ENCODE data around the gene LAMB4. TPM values are rescaled to one million over a fixed set of nuclear protein-coding genes. Genes with fewer than 3 reads are reported as not detected.

LAMB4 gene
- total RNA-seq, 1 donor from 2014 or later: not detected

DNA sequence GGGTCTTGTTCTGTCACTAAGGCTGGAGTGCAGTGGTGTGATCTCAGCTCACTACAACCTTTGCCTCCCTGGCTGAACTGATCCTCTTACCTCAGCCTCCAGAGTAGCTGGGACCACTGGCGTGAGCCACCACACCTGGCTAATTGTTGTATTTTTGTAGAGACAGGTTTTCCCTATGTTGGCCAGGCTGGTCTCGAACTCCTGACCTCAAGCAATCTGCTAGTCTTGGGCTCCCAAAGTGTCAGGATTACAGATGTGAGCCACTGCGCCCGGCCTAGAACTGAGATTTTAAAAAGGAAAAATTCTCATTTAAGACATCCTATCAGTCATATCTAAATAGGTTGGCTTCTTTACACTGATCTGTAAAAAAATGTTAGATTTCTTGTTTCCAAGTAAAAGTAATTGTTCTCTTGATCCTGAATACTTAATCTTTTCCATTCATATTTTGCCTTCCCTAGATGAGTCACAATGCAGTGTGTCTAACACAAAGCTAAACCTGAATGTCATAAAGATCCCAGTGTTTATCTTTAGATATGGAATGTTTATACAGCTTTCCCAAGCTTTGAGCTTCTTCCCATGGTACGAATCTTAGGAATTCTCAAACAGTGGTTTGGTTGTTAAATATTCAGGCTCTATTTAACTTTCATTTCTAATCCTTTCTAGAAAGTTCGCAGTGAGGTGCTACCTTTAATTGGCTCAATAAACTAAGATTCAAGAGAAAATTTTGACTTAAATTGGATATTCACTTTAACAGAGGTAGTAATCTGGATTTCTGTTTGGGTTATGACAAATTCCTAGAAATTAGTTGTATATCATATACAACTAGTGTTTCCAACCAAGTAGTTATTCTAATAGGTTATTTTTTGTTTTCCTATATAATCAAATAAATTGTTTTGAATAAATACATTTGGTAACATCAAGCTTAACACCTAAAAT is 115.1 kb downstream of the LAMB4 start:
- no peaks in the 10 kb centered on the region for H3K4me1 Mint-ChIP-seq
- intact Hi-C loops (cut with micrococcal nuclease): no loop called here
- no peak for TF ChIP-seq CTCF (IDR thresholded peaks at IDR 0.05)
- DNase-seq: no peak
- ChIA-PET CTCF (no interaction called here), POLR2A (no interaction called here)
- peaks cover 16% of the 10 kb centered on the region for H3K27me3 Mint-ChIP-seq
- H3K9me3 Mint-ChIP-seq: no peaks in the 10 kb centered on the region
- H3K27ac Mint-ChIP-seq: no peak overlapping the region
- H3K4me3 Mint-ChIP-seq: no peak overlapping the region
- no peak for ATAC-seq (ENCODE audit: low read depth)
- H3K36me3 Mint-ChIP-seq (ENCODE audit: low read depth): no peaks in the 10 kb centered on the region

GRCh38 chr7:108014215-108014614 is 115.9 kb downstream of the LAMB4 start:
- POLR2A ChIA-PET: no interaction called here
- ATAC-seq (ENCODE audit: low read depth) (no peak), DNase-seq (no peak)
- CTCF ChIA-PET: no interaction called here
- H3K27ac Mint-ChIP-seq: no peak overlapping the region
- no peak overlapping the region for H3K4me3 Mint-ChIP-seq
- H3K27me3 Mint-ChIP-seq: peaks cover 11% of the 10 kb centered on the region
- no peak for TF ChIP-seq CTCF (IDR thresholded peaks at IDR 0.05)
- intact Hi-C loops (cut with micrococcal nuclease): no loop called here
- H3K4me1 Mint-ChIP-seq: no peaks in the 10 kb centered on the region
- H3K9me3 Mint-ChIP-seq: no peaks in the 10 kb centered on the region
- H3K36me3 Mint-ChIP-seq (ENCODE audit: low read depth): no peaks in the 10 kb centered on the region

DNA sequence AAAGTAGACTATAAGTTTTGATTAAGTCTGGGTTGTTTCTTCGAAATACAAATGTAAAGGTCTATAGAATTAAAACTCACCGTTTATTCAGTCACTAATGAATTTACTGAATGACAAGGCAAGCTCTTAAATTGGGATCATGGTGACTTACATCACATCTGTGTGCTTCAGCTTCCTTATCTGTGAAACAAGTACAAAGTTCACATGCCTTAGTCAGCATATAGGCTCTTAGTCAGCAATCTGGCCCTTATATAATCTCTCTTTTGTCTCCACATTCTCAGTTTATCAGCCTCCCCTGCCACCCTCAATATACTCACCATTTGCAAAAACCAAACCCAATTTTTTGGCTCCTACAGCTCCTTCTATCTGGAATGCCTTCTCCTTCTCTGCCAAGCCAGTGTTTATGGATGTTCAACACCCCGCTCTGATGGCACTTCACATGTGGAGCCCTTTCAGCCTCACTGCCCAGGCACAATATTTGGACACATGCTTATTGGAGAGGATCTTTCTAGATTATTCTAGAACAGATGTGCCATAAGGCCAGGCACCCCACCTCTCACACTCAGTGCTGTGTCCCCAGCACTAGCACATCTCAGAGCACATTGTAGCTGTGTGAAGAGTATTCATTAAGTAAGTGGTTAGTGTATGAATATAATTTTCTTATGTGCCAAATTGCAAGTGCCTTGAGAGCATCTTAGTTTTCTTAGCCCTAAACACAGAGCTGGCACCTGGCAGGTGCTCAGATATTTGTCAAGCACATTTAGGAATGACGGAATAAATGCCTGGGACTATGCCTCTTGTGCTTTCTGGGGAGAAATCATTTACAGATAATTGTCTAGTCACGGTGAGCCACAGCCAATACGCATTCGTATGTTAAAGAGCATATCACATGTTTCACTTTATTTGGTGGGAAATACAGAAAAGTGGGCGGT is 117.4 kb downstream of the LAMB4 start:
- DNase-seq (no peak), ATAC-seq (ENCODE audit: low read depth) (no peak)
- Mint-ChIP-seq H3K27ac (no peak overlapping the region), H3K36me3 (ENCODE audit: low read depth) (no peaks in the 10 kb centered on the region), H3K4me3 (no peak overlapping the region), H3K4me1 (no peaks in the 10 kb centered on the region), H3K27me3 (peaks cover 12% of the 10 kb centered on the region), H3K9me3 (no peaks in the 10 kb centered on the region)
- ChIA-PET CTCF (no interaction called here), POLR2A (no interaction called here)
- TF ChIP-seq CTCF (IDR thresholded peaks at IDR 0.05): no peak
- intact Hi-C loops (cut with micrococcal nuclease): no loop called here

- DNase-seq (no peak), ATAC-seq (ENCODE audit: low read depth) (no peak)
- no peak for TF ChIP-seq CTCF (IDR thresholded peaks at IDR 0.05)
- POLR2A ChIA-PET: no interaction called here
- H3K27ac Mint-ChIP-seq: no peak overlapping the region
- CTCF ChIA-PET: no interaction called here
- no peak overlapping the region for H3K4me3 Mint-ChIP-seq
- no peaks in the 10 kb centered on the region for H3K36me3 Mint-ChIP-seq (ENCODE audit: low read depth)
- no peaks in the 10 kb centered on the region for H3K9me3 Mint-ChIP-seq
- H3K4me1 Mint-ChIP-seq: no peaks in the 10 kb centered on the region
- intact Hi-C loops (cut with micrococcal nuclease): no loop called here
- H3K27me3 Mint-ChIP-seq: peaks cover 22% of the 10 kb centered on the region
Observed at GRCh38 chr7:108010377-108010776, 119.8 kb downstream of the LAMB4 start.

DNA sequence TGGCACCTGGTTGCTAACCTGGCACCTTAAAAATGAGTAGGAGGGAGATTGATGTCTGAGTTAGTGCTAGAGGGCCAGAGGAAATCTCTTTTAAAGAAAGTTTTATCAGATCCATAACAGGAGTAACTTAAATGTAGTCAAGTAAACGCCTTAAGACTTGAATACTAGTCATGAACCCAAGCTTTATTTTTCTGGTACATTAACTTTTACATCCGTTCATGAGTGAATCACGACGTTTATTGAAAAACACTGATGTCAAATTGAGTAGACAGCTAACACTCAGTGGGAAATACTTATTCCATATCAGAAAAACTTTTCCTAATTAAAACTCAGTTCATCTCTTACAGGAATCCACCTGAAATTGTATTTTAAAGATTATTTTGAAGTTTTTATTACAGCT is 120.3 kb downstream of the LAMB4 start:
- H3K36me3 Mint-ChIP-seq (ENCODE audit: low read depth): no peaks in the 10 kb centered on the region
- H3K4me3 Mint-ChIP-seq: no peak overlapping the region
- H3K27me3 Mint-ChIP-seq: peaks cover 27% of the 10 kb centered on the region
- no peak overlapping the region for H3K27ac Mint-ChIP-seq
- intact Hi-C loops (cut with micrococcal nuclease): loop anchor here (10.0 kb wide), 1 partner anchor 135 kb away; no protein-coding TSS in a partner anchor
- no peaks in the 10 kb centered on the region for H3K9me3 Mint-ChIP-seq
- DNase-seq (no peak), ATAC-seq (ENCODE audit: low read depth) (no peak)
- H3K4me1 Mint-ChIP-seq: no peaks in the 10 kb centered on the region
- TF ChIP-seq CTCF (IDR thresholded peaks at IDR 0.05): no peak
- CTCF ChIA-PET: no interaction called here
- POLR2A ChIA-PET: no interaction called here

Measured in activated B cell treated with CpG ODN at 0.5 μM for 24 hours (primary cell).